ENCODE results near the gene EIF2B5. TPM values are rescaled to one million over a fixed set of nuclear protein-coding genes. Genes with fewer than 3 reads are reported as not detected.

EIF2B5 gene
- total and polyA plus RNA-seq, 9 of the 15 experiments (the other 6 are each of a cell fraction or from before 2014, with no cell fraction given): 19.1 to 92.4 (median 74.0) TPM

GRCh38 chr3:184154885-184155643, 19.9 kb downstream of the EIF2B5 start, which contains the start of gene DVL3 (continued):
- TF ChIP-seq AFF1 (IDR thresholded peaks at IDR 0.05; ENCODE audit: low read depth in 1 of 2, partially characterized antibody in 2 of 2) (no peak), SIN3A (IDR thresholded peaks at IDR 0.05; ENCODE audit: borderline replicate concordance in 2 of 2, control insufficient read depth in 1 of 2, low read depth in 2 of 2, low read length in 2 of 2) (0 out of 4 replicates have a peak, but pooled peaks of 1 of the 2 experiments have one; percentile 16), HLTF (IDR thresholded peaks at IDR 0.05) (no peak), NR3C1 (CRISPR knock-in tag; IDR thresholded peaks at IDR 0.05) (no peak), ZNF165 (CRISPR knock-in tag; IDR thresholded peaks at IDR 0.05; ENCODE audit: borderline replicate concordance) (no peak), ELK3 (CRISPR knock-in tag; IDR thresholded peaks at IDR 0.05) (no peak), HMG20A (CRISPR knock-in tag; conservative IDR thresholded peaks at IDR 0.05) (no peak), ELF1 (tag; IDR thresholded peaks at IDR 0.05) (peak; percentile 86), MXD1 (CRISPR knock-in tag; IDR thresholded peaks at IDR 0.05; ENCODE audit: borderline replicate concordance, poor library complexity, severe bottlenecking) (no peak), ZKSCAN8 (CRISPR knock-in tag; IDR thresholded peaks at IDR 0.05) (no peak), E2F3 (CRISPR knock-in tag; IDR thresholded peaks at IDR 0.05) (peak; percentile 78; the same call in 1 of the 2 replicates), ZNF740 (CRISPR knock-in tag; IDR thresholded peaks at IDR 0.05) (no peak; the same call in 1 of the 2 replicates), ZNF740 (tag; IDR thresholded peaks at IDR 0.05) (no peak), ZNF75A (CRISPR knock-in tag; IDR thresholded peaks at IDR 0.05) (no peak), MECOM (CRISPR knock-in tag; IDR thresholded peaks at IDR 0.05) (no peak), CCNT2 (IDR thresholded peaks at IDR 0.05; ENCODE audit: borderline replicate concordance, extremely low read depth, insufficient read length, low read depth, low read length) (peak; percentile 73), ZNF175 (CRISPR knock-in tag; IDR thresholded peaks at IDR 0.05; ENCODE audit: low read depth) (0 out of 2 replicates have a peak, but pooled peaks have one; percentile 38)
